Activated CD4-positive, alpha-beta memory T cell treated with anti-CD3 and anti-CD28 coated beads for 36 hours (primary cell): ENCODE data around the gene ASCL2. TPM values are rescaled to one million over a fixed set of nuclear protein-coding genes. Genes with fewer than 3 reads are reported as not detected.
"Not testable (repeated sequence)": the region's sequence is repeated elsewhere in the genome, so short reads cannot be mapped to it uniquely, and the experiment has no call there.

Experiments
- CTCF ChIA-PET: fragments of 350-600 bp; sonication (Branson Sonifier 250); formaldehyde crosslinking; loops from one replicate; lab custom pipeline; 2021; ENCODE audit warnings: antibody characterized with exemption, inconsistent platforms; lab: Charles Lee
- POLR2A ChIA-PET: fragments of 350-600 bp; sonication (Branson Sonifier 250); formaldehyde crosslinking; loops from one replicate; lab custom pipeline; 2021; ENCODE audit warnings: antibody characterized with exemption; lab: Charles Lee
- DNase-seq: peaks from one replicate; pipeline ENCODE4 v3.0.0-alpha.2; 2020
- H3K27ac Mint-ChIP-seq: one replicate; pipeline ENCODE4 v1.8.0; 2021; ENCODE audit warnings: mixed read lengths
- H3K27me3 Mint-ChIP-seq: one replicate; pipeline ENCODE4 v1.8.0; 2021; ENCODE audit warnings: mixed read lengths
- H3K36me3 Mint-ChIP-seq: one replicate; pipeline ENCODE4 v1.8.0; 2021; ENCODE audit warnings: mixed read lengths
- H3K4me1 Mint-ChIP-seq: one replicate; pipeline ENCODE4 v1.8.0; 2021; ENCODE audit warnings: low read depth, mixed read lengths
- H3K4me3 Mint-ChIP-seq: one replicate; pipeline ENCODE4 v1.8.0; 2021; ENCODE audit warnings: mild to moderate bottlenecking, mixed read lengths
- H3K9me3 Mint-ChIP-seq: one replicate; pipeline ENCODE4 v1.8.0; 2021; ENCODE audit warnings: mixed read lengths
- intact Hi-C: fragments of 100-400 bp; cut with micrococcal nuclease; formaldehyde crosslinking; loops from one replicate; pipeline ENCODE4 v1.15.1; 2023
- total RNA-seq, 2 experiments: library from RNA; stranded (reverse); gene quantifications; one replicate each; pipeline ENCODE4 v1.2.3, GENCODE V29; 2021

Gene ASCL2
- total RNA-seq, 2 experiments from 2014 or later: 1.5 to 2.0 TPM

- POLR2A ChIA-PET: no interaction called here
- peaks cover 2% of the 10 kb centered on the region for H3K27me3 Mint-ChIP-seq
- DNase-seq: peak; percentile 10
- H3K4me3 Mint-ChIP-seq: no peak overlapping the region
- H3K27ac Mint-ChIP-seq: no peak overlapping the region
- H3K9me3 Mint-ChIP-seq: no peaks in the 10 kb centered on the region
- intact Hi-C loops: no loop called here
- peaks cover 3% of the 10 kb centered on the region for H3K36me3 Mint-ChIP-seq
- CTCF ChIA-PET: interaction anchor here (0.8 to 1.7 kb wide), 2 partner anchors 11 to 98 kb away, joined by 3 to 8 read pairs; no protein-coding TSS in a partner anchor
- peaks cover 2% of the 10 kb centered on the region for H3K4me1 Mint-ChIP-seq
Observed at GRCh38 chr11:2293984-2294925, 23.9 kb upstream of the ASCL2 start.

GRCh38 chr11:2293531-2293971 lies 23.2 kb upstream of the ASCL2 start:
- Mint-ChIP-seq H3K4me3 (no peak overlapping the region), H3K9me3 (no peaks in the 10 kb centered on the region), H3K27ac (no peak overlapping the region), H3K36me3 (peaks cover 3% of the 10 kb centered on the region), H3K27me3 (peaks cover 2% of the 10 kb centered on the region), H3K4me1 (peaks cover 2% of the 10 kb centered on the region)
- DNase-seq: no peak
- ChIA-PET POLR2A (no interaction called here), CTCF (interaction anchor here (1.7 kb wide), 1 partner anchor 12 kb away, joined by 8 read pairs; no protein-coding TSS in a partner anchor)
- intact Hi-C loops: no loop called here

- intact Hi-C loops: no loop called here
- CTCF ChIA-PET: interaction anchor here (1.0 to 1.1 kb wide), 2 partner anchors 14 to 131 kb away, joined by 3 to 4 read pairs; no protein-coding TSS in a partner anchor
- no peak overlapping the region for H3K27ac Mint-ChIP-seq
- no peaks in the 10 kb centered on the region for H3K9me3 Mint-ChIP-seq
- POLR2A ChIA-PET: no interaction called here
- no peak overlapping the region for H3K4me3 Mint-ChIP-seq
- H3K36me3 Mint-ChIP-seq: no peaks in the 10 kb centered on the region
- peak; percentile 1 for DNase-seq
- peaks cover 2% of the 10 kb centered on the region for H3K27me3 Mint-ChIP-seq
- peaks cover 2% of the 10 kb centered on the region for H3K4me1 Mint-ChIP-seq
Observed at GRCh38 chr11:2290351-2290841, 20.0 kb upstream of the ASCL2 start.

- H3K27me3 Mint-ChIP-seq: peaks cover 2% of the 10 kb centered on the region
- intact Hi-C loops: no loop called here
Observed at GRCh38 chr11:2289859-2290258, 19.5 kb upstream of the ASCL2 start.

GRCh38 chr11:2289350-2289749 lies 19.0 kb upstream of the ASCL2 start:
- H3K27me3 Mint-ChIP-seq: peaks cover 2% of the 10 kb centered on the region
- H3K4me1 Mint-ChIP-seq: peaks cover 2% of the 10 kb centered on the region
- no peaks in the 10 kb centered on the region for H3K36me3 Mint-ChIP-seq
- POLR2A ChIA-PET: no interaction called here
- intact Hi-C loops: no loop called here
- DNase-seq: peak; percentile 1
- CTCF ChIA-PET: no interaction called here
- H3K4me3 Mint-ChIP-seq: no peak overlapping the region
- H3K9me3 Mint-ChIP-seq: no peaks in the 10 kb centered on the region
- no peak overlapping the region for H3K27ac Mint-ChIP-seq

More at GRCh38 chr11:2289859-2290258, 19.5 kb upstream of the ASCL2 start:
- H3K27ac Mint-ChIP-seq: no peak overlapping the region
- CTCF ChIA-PET: interaction anchor here (1.1 kb wide), 1 partner anchor 131 kb away, joined by 3 read pairs; no protein-coding TSS in a partner anchor
- POLR2A ChIA-PET: no interaction called here
- H3K9me3 Mint-ChIP-seq: no peaks in the 10 kb centered on the region
- no peak for DNase-seq
- no peaks in the 10 kb centered on the region for H3K36me3 Mint-ChIP-seq
- H3K4me1 Mint-ChIP-seq: peaks cover 2% of the 10 kb centered on the region
- H3K4me3 Mint-ChIP-seq: no peak overlapping the region

- no peaks in the 10 kb centered on the region for H3K27me3 Mint-ChIP-seq
- H3K36me3 Mint-ChIP-seq: no peaks in the 10 kb centered on the region
- peaks cover 11% of the 10 kb centered on the region for H3K9me3 Mint-ChIP-seq
- peak; percentile 7 for DNase-seq
- ChIA-PET CTCF (no interaction called here), POLR2A (no interaction called here)
- no peak overlapping the region for H3K27ac Mint-ChIP-seq
- H3K4me1 Mint-ChIP-seq: no peaks in the 10 kb centered on the region
- H3K4me3 Mint-ChIP-seq: no peak overlapping the region
- intact Hi-C loops: no loop called here
Observed at GRCh38 chr11:2287091-2287490, 16.7 kb upstream of the ASCL2 start.

- H3K27me3 Mint-ChIP-seq, H3K36me3 Mint-ChIP-seq, H3K4me1 Mint-ChIP-seq, H3K27ac Mint-ChIP-seq, CTCF ChIA-PET, H3K4me3 Mint-ChIP-seq, intact Hi-C loops, POLR2A ChIA-PET: not testable (repeated sequence)
- DNase-seq: peak; percentile 3
- H3K9me3 Mint-ChIP-seq: peaks cover 17% of the 10 kb centered on the region
Observed at GRCh38 chr11:2286350-2286749, 16.0 kb upstream of the ASCL2 start.

GRCh38 chr11:2280208-2280607 lies 9.8 kb upstream of the ASCL2 start:
- ChIA-PET POLR2A (no interaction called here), CTCF (interaction anchor here (1.0 kb wide), 1 partner anchor 25 kb away, joined by 4 read pairs; no protein-coding TSS in a partner anchor)
- intact Hi-C loops: no loop called here
- H3K27ac Mint-ChIP-seq: no peak overlapping the region
- no peaks in the 10 kb centered on the region for H3K4me1 Mint-ChIP-seq
- no peak for DNase-seq
- peaks cover 9% of the 10 kb centered on the region for H3K27me3 Mint-ChIP-seq
- H3K36me3 Mint-ChIP-seq: peaks cover 6% of the 10 kb centered on the region
- no peak overlapping the region for H3K4me3 Mint-ChIP-seq
- peaks cover 26% of the 10 kb centered on the region for H3K9me3 Mint-ChIP-seq

GRCh38 chr11:2277933-2278523 lies 7.6 kb upstream of the ASCL2 start:
- Mint-ChIP-seq H3K27me3 (peaks cover 21% of the 10 kb centered on the region), H3K36me3 (peaks cover 6% of the 10 kb centered on the region)
- CTCF ChIA-PET: interaction anchor here (0.9 to 2.0 kb wide), 3 partner anchors 21 to 127 kb away, joined by 3 to 4 read pairs (median 3); no protein-coding TSS in a partner anchor

GRCh38 chr11:2277008-2277346 lies 6.6 kb upstream of the ASCL2 start:
- Mint-ChIP-seq H3K4me3 (no peak overlapping the region), H3K27me3 (peaks cover 30% of the 10 kb centered on the region), H3K9me3 (peaks cover 15% of the 10 kb centered on the region), H3K36me3 (peaks cover 6% of the 10 kb centered on the region), H3K27ac (no peak overlapping the region), H3K4me1 (no peaks in the 10 kb centered on the region)
- POLR2A ChIA-PET: no interaction called here
- intact Hi-C loops: no loop called here
- no peak for DNase-seq
- CTCF ChIA-PET: interaction anchor here (1.0 to 2.0 kb wide), 2 partner anchors 28 to 126 kb away, joined by 3 to 4 read pairs; no protein-coding TSS in a partner anchor

More at GRCh38 chr11:2277933-2278523, 7.6 kb upstream of the ASCL2 start:
- no peak for DNase-seq
- POLR2A ChIA-PET: no interaction called here
- Mint-ChIP-seq H3K9me3 (peaks cover 22% of the 10 kb centered on the region), H3K27ac (no peak overlapping the region), H3K4me1 (no peaks in the 10 kb centered on the region), H3K4me3 (no peak overlapping the region)
- intact Hi-C loops: no loop called here

GRCh38 chr11:2276280-2277007 lies 6.1 kb upstream of the ASCL2 start:
- ChIA-PET CTCF (interaction anchor here (1.0 to 2.0 kb wide), 2 partner anchors 28 to 29 kb away, joined by 3 to 4 read pairs; no protein-coding TSS in a partner anchor), POLR2A (no interaction called here)
- Mint-ChIP-seq H3K4me1 (no peaks in the 10 kb centered on the region), H3K36me3 (peaks cover 6% of the 10 kb centered on the region), H3K9me3 (peaks cover 11% of the 10 kb centered on the region), H3K27ac (no peak overlapping the region), H3K4me3 (no peak overlapping the region), H3K27me3 (peaks cover 35% of the 10 kb centered on the region)
- intact Hi-C loops: no loop called here
- DNase-seq: no peak
